Stimulated activated CD4-positive, alpha-beta T cell treated with anti-CD3 and anti-CD28 coated beads, Interleukin-2, amount 100 ng/mL, for 48 hours (primary cell): Measurements from ENCODE around the gene PERP.
"Not testable (repeated sequence)": the region's sequence is repeated elsewhere in the genome, so short reads cannot be mapped to it uniquely, and the experiment has no call there.

ENCODE experiments used
- DNase-seq, 2 donors: peaks; one replicate each; pipeline ENCODE4 v3.0.0-alpha.2; 2020

PERP gene

DNA sequence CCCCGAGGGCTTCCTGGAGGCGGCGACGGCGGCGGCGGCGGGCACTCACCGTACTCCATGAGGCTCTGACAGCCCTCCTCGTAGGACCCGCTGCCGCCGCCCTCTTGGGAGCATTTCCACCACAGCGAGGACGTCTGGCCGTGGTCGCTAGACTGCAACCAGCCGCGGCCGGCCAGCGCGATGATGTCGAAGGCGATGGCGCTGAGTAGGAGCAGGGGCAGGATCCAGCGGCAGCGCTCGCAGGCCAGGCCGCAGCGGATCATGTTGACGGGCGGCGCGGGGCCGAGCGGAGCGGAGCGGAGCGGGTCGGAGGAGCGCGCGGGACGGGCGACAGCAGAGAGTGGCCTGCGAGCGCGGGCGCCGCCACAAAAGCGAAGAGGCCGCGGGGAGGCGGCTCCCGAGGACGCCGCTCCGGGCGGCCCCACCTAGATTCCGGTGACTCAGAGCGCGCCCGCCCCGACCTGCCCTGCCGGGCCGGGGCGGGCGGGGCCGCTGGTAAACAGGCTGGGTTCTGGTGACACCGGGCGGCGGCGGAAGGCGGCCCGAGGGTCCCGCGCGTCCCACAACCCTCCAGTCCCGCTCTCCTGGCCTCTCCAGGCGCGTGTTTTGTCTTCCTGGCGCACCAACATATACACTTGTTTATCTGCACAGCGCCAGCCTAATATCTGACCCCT is at the start of gene PERP:
TSS of gene PERP (minus strand) at position 342 of the 674 bp plus-strand sequence. CDS start at position 263, 79 bp downstream.
- peak; percentile 62 to 63 for DNase-seq

GRCh38 chr6:138155443-138155842 is 48.2 kb upstream of the PERP start:
- DNase-seq = no peak

GRCh38 chr6:138146544-138146943 is 39.3 kb upstream of the PERP start:
- DNase-seq = no peak

GRCh38 chr6:138145402-138145801 is 38.2 kb upstream of the PERP start:
- DNase-seq = no peak

GRCh38 chr6:138142806-138143205 is 35.6 kb upstream of the PERP start:
- no peak for DNase-seq

- no peak for DNase-seq
Measured at GRCh38 chr6:138129190-138129589, 22.0 kb upstream of the PERP start.

DNA sequence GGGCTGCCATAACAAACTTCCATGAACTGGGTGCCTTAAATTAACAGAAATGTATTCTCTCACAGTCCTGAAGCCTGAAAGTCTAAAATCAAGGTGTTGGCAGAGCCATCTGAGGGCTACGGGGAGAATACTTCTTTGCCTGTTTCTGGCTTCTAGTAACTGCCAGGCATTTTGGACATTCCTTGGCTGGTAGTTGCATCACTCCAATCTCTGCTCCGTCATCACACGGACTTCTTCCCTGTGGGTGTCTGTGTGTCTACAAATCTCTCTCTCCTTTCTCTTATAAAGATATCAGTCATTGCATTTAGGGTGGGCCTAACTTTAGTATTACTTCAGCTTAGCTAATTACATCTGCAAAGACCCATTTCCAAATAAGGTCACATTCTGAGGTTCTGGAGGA is 20.9 kb upstream of the PERP start:
- no peak for DNase-seq

- no peak for DNase-seq
Measured at GRCh38 chr6:138124096-138124495, 16.9 kb upstream of the PERP start.

DNA sequence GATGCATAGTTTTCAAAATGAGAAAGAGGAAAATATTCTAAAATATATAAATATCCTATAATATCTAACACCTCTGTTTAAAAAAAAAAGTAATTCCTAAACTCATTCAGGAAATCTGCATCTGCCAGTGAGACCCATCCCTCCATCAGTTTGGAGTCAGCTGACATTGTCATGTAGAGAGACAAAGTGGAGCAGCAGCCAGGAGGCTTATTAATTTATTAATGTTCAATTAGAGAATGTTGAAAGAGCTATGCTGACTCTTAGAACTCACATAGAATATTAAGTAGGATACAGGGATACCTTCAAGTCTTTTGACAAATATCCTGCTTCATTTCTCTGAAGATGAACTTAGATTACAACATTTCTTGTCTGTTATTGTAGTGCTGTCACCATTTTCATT is 12.8 kb upstream of the PERP start:
- DNase-seq = no peak

- not testable (repeated sequence) for DNase-seq
Measured at GRCh38 chr6:138119229-138119628, 12.0 kb upstream of the PERP start.

DNA sequence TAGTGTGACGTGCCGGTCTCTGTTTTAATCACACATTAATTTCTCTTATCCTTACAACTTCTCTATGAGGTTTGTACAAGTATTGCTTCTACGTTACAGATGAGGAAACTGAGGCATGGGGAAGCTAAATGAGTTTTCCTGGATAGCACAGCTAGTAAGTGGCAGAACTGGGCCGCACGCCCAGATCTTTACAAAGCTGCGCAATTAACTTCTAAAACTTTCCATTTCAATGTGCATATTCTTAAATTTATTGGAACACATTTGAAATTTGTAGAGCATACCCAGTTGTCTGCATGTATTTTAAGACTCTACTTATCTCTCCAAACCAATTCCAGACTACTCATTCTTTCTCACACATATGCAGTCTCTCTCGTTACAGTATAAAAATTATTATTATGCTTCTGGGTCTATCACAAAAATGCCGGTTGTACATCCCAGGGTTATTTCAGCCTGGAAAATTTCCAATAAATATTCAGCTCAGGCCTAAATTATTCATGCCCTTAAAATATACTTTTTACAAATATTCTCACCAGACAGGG is 10.2 kb upstream of the PERP start:
- DNase-seq = no peak

DNA sequence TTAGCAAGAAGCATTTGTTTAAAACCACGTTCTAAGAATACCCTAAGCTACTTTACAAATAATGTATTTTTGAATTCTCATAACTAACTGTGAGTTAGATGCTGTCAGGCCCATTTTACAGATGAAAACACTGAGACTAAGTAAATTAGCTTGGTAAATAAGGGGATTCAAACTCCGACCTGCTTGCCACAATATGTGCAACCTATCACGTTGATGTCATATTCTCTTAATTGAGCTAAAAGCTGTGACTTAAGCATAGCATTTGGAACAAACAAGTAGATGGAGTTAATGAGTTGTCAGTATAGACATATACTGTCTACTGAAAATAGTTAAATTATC is 9.4 kb upstream of the PERP start:
- no peak for DNase-seq

DNA sequence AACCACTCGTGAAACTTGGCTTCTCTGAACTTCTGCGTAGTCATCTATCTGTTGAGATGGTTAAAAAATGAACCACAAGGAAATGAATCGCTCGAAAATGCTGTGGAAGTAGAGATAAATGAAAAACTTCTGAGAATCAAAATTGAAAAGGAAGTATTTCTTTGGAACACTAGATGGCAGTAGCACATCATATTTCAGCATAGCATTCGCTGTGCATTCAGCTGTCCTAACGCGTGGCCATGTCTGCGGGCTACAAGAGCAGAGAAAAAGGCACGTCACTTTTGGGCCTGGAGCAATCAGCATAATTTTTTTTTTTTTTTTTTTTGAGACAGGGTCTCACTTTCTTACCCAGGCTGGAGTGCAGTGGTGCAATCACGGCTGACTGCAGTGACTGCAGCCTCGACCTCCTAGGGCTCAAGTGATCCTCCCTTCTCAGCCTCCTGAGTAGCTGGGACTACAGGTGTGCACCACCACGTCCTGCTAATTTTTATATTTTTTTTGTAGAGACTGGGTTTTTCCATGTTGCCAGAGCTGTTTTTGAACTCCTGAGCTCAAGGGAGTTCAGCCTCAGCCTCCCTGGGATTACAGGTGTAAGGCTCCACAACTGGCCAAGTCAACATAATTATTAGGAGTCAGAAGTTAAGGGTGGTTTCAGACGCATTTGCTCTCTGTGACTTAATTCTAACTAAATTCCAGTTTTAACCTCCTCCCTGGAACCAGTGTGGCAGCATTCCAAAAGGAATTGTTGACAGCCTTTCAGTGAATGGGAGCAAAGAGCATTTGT is 8.8 kb upstream of the PERP start:
- DNase-seq = peak in 1 of 2 donors; percentile 13

GRCh38 chr6:138115201-138115600 is 8.0 kb upstream of the PERP start:
- no peak for DNase-seq

DNA sequence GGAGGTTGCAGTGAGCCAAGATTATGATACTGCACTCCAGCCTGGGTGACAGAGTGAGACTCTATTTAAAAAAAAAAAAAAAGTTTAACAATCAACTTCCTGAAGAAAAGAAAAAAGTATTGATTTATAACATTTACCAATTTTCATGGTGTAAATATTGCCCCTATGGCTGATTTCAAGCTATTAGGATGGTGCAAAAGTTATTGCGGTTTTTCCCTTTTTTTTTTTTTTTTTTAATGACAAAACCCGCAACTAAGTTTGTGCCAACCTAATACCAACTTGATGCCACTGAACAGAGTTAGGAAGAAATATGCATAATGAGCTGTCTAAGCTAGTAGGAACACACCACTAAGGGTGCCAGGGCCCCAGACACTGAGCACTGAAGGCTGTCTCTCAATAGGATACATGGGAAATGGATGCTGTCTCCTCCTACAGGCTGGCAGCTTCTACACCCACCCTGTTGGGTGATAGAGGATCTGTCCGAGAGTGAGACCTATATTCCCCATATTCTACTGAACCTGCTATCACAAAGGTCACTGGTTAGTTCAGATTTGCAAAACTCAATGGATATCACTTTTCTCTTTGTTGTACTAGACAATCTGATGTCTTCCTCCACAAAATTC is 6.5 kb upstream of the PERP start:
- DNase-seq = no peak

DNA sequence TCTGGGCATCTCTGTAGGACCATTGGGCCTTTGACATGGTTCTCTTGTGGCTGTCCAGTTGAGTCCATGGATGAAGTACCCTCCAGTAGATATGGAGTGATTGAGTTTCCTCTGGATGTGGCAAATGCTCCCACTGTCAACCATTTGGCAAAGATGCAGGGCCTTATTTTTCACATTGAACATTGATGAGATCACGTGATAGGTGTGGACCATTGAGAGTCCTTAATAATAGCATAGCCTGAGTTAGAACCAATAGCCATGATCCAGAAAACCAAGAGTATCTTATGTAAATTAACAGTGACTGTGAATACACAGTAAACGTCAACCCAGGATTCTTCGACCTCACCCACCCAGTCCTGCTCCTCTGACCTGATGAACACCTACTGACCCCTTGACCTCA is 3.0 kb upstream of the PERP start:
- no peak for DNase-seq

- peak; percentile 83 for DNase-seq
Measured at GRCh38 chr6:138109042-138109997, 2.1 kb upstream of the PERP start.

DNA sequence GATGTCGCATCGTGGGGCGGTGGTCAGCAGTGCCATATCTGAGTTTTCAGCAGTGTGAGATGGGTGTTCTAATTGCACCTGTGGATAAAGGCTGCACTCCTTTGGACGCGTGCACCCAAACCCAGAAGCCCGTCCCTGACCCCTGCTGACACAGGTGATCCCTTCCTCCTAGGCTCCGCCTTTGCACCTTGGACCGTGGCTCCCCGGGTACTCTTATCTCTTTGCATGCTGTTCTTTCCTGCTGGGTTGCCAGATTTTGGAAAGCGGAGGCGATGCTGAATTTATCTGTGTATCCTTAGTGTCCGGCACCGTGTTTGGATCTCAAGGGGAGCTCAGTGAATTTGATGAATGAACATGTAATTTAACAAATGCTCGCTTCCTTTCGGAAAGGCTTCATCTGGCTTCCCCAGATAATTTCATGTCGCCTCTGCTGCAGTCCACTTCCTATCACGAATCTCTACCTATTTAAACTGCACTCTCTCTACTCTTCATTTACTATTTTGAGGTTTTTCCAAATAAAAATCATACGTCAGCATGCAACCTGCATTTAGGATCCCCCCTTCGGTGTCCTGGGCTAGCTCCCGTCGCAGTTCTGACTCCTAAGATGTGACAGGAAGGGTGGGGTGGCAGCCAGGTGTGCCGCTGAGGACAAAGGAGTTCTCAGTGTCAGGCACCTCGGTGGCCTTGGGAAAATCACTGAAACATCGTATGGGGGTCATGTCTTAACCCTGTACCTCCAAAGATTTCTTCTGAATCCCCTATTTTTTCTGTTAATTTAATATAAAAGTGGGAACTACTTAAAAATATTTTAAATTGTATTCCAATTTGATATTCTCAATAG is 753 bp upstream of the PERP start:
- DNase-seq = peak; percentile 6 to 12

DNA sequence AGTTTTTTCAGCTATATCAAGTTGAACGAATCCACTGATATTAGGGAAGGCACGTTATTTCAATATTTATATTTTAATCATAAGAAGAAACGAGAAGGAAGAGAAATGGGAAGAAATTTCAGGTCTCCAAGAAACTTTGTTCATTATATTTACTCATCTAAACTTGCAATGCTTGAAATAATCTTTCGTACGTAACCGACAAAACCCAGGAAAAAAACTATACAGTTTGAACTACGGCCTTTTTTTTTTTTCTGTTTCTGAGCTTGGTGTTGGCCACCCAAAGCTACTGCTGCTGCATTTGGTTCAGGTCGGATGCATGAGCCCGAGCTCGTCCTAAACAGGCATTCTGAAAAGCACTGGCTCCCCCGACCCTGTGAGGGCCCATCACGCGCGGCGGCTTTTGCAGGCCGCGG is 548 bp downstream of the PERP start:
- no peak for DNase-seq

DNA sequence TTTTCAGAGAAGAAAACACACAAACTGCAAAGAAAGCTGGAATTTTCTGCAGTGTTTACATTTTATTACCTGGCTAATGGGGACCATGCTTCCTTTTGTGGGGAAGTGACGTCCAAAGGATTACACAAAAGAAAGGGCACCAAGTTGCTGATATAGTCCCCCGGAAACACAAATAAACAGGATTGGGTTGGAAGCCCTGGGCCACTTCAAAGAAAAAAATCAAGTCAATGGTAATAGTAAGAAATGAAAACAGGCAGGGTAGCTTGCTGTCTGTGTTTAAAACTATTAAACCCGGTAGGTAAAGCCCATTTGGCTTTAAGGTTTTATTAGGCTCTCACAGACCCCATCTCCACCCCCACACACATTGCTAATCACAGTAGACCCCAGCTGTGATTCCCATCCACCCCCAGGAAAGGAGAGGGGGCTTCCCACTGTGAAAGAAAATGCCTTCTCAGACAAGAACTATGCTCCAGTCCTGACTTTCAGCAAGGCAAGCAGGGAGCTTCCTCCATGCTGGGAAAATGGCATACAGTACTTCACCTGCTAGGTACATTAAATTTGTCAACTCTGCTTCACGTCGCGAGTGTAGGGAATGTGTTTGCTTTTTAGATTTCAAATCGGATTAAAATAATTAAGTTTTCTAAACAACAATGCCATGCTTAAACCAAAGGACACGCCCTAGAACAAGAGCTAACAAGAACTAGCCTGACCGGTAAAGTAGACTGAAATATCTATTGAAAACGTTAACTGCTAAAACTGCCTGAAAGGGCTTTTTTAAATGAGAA is 1.1 kb downstream of the PERP start:
- DNase-seq = no peak

- no peak for DNase-seq
Measured at GRCh38 chr6:138105446-138105845, 1.8 kb downstream of the PERP start.
